ENCODE measurements around the gene ADCY5.

Gene ADCY5

DNA sequence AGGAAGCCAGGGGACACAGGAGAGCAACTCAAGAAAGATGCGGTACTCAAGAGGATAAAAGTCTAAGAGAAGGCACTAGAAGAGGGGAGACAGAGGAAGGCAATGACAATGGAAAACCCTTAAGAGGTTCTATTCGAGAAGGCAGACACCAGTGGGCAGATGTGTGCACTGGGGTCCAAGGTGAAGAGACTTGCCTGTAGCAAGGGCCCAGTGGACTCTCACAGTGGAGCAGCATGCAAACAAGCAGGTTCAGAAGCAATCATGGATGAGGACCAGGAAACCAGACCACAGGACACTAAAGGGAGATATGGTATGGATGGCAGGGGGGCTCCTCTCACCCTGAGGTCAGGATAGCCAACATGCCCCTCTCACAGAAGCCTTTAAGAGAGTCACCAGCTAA lies 2.7 kb downstream of the ADCY5 start:
- POLR2A ChIA-PET: no interaction called here

DNA sequence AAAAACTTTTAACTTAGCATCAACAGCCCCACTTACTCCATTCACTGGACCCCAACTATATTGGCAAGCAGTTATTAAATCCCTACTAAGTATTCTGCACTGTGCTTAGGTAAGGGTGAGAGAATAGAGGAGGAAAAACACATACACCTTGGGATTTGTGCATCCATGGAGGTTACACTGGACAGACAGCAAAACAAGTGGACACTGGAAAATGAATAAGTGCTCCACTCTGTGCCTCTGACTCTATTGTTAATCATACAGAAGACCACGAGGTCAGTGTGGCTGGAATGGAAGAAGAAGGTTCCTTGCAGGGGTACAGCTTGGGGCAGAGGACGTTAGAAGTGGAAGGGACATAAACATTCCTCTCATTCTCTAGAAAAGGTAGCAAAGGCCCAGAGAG lies 3.2 kb downstream of the ADCY5 start:
- POLR2A ChIA-PET: no interaction called here
- Histone ChIP-seq H3K27ac (ENCODE audit: extremely low read depth, low read depth, low read length) (no peak overlapping the region), H3K4me1 (ENCODE audit: control insufficient read depth, insufficient read depth, low read length) (no peaks in the 10 kb centered on the region; the same call in 1 of the 2 replicates), H3K4me3 (ENCODE audit: low read depth, low read length) (no peak overlapping the region), H3K9me3 (ENCODE audit: control insufficient read depth, insufficient read depth, low read depth, low read length) (no peaks in the 10 kb centered on the region), H3K36me3 (ENCODE audit: control insufficient read depth in 2 of 2, insufficient read depth in 1 of 2, low read length in 2 of 2) (no peaks in the 10 kb centered on the region)
- CTCF ChIA-PET: interaction anchor here (0.7 to 2.8 kb wide), 5 partner anchors 12 to 196 kb away, joined by 3 to 13 read pairs (median 3); no protein-coding TSS in a partner anchor
- no peak for TF ChIP-seq ZFP37 (tag by site-specific recombination; IDR thresholded peaks at IDR 0.05)
- no peak for TF ChIP-seq ZNF132 (tag by site-specific recombination; IDR thresholded peaks at IDR 0.05; ENCODE audit: borderline replicate concordance)

More for the DNA sequence above, 2.7 kb downstream of the ADCY5 start:
- CTCF ChIA-PET: interaction anchor here (1.3 to 3.1 kb wide), 3 partner anchors 8 to 43 kb away, joined by 4 to 13 read pairs (median 13); no protein-coding TSS in a partner anchor
- Histone ChIP-seq H3K9me3 (ENCODE audit: control insufficient read depth, insufficient read depth, low read depth, low read length) (no peaks in the 10 kb centered on the region), H3K36me3 (ENCODE audit: control insufficient read depth in 2 of 2, insufficient read depth in 1 of 2, low read length in 2 of 2) (no peaks in the 10 kb centered on the region), H3K4me1 (ENCODE audit: control insufficient read depth, insufficient read depth, low read length) (no peaks in the 10 kb centered on the region; the same call in 1 of the 2 replicates), H3K4me3 (ENCODE audit: low read depth, low read length) (no peak overlapping the region), H3K27ac (ENCODE audit: extremely low read depth, low read depth, low read length) (no peak overlapping the region)
- no peak for TF ChIP-seq ZNF23 (tag by site-specific recombination; IDR thresholded peaks at IDR 0.05; ENCODE audit: borderline replicate concordance)
- TF ChIP-seq, protein P1, sequence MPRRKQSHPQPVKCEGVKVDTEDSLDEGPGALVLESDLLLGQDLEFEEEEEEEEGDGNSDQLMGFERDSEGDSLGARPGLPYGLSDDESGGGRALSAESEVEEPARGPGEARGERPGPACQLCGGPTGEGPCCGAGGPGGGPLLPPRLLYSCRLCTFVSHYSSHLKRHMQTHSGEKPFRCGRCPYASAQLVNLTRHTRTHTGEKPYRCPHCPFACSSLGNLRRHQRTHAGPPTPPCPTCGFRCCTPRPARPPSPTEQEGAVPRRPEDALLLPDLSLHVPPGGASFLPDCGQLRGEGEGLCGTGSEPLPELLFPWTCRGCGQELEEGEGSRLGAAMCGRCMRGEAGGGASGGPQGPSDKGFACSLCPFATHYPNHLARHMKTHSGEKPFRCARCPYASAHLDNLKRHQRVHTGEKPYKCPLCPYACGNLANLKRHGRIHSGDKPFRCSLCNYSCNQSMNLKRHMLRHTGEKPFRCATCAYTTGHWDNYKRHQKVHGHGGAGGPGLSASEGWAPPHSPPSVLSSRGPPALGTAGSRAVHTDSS (tag by site-specific recombination; IDR thresholded peaks at IDR 0.05): no peak

DNA sequence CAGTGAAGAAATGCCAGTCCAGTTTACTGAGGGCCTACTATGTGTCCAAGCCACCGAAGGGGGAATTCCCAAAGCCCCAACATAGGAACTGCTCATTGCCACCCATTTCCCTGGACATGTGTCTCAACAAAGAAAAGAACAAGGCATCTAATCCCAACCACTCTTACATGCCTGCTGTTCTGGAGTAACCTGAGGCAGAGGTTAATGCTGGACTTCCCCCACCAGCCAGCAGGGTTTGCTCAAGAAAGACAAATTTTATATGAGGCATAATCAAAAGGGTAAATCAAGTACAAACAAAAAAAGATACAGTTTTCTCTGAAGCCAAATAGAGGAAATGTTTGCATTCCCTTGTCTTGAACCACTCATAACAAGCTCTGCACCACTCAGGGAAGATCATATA lies 4.1 kb downstream of the ADCY5 start:
- Histone ChIP-seq H3K27ac (ENCODE audit: extremely low read depth, low read depth, low read length) (no peak overlapping the region), H3K9me3 (ENCODE audit: control insufficient read depth, insufficient read depth, low read depth, low read length) (no peaks in the 10 kb centered on the region), H3K36me3 (ENCODE audit: control insufficient read depth in 2 of 2, insufficient read depth in 1 of 2, low read length in 2 of 2) (no peaks in the 10 kb centered on the region), H3K4me1 (ENCODE audit: control insufficient read depth, insufficient read depth, low read length) (no peaks in the 10 kb centered on the region; the same call in 1 of the 2 replicates), H3K4me3 (ENCODE audit: low read depth, low read length) (no peak overlapping the region)
- TF ChIP-seq ZNF837 (tag by site-specific recombination; IDR thresholded peaks at IDR 0.05) (no peak), ZNF174 (tag by site-specific recombination; IDR thresholded peaks at IDR 0.05) (no peak), ZNF521 (tag by site-specific recombination; IDR thresholded peaks at IDR 0.05) (no peak), GLIS2 (tag by site-specific recombination; IDR thresholded peaks at IDR 0.05) (no peak), KLF7 (tag by site-specific recombination; IDR thresholded peaks at IDR 0.05; ENCODE audit: borderline replicate concordance) (no peak), ZNF585B (tag by site-specific recombination; IDR thresholded peaks at IDR 0.05) (no peak), ZXDB (tag by site-specific recombination; IDR thresholded peaks at IDR 0.05) (no peak), BCL11B (tag by site-specific recombination; IDR thresholded peaks at IDR 0.05; ENCODE audit: low read depth) (no peak), KLF9 (tag by site-specific recombination; IDR thresholded peaks at IDR 0.05; ENCODE audit: low read depth) (no peak), ZNF416 (tag by site-specific recombination; IDR thresholded peaks at IDR 0.05) (no peak)
- TF ChIP-seq, protein P2, sequence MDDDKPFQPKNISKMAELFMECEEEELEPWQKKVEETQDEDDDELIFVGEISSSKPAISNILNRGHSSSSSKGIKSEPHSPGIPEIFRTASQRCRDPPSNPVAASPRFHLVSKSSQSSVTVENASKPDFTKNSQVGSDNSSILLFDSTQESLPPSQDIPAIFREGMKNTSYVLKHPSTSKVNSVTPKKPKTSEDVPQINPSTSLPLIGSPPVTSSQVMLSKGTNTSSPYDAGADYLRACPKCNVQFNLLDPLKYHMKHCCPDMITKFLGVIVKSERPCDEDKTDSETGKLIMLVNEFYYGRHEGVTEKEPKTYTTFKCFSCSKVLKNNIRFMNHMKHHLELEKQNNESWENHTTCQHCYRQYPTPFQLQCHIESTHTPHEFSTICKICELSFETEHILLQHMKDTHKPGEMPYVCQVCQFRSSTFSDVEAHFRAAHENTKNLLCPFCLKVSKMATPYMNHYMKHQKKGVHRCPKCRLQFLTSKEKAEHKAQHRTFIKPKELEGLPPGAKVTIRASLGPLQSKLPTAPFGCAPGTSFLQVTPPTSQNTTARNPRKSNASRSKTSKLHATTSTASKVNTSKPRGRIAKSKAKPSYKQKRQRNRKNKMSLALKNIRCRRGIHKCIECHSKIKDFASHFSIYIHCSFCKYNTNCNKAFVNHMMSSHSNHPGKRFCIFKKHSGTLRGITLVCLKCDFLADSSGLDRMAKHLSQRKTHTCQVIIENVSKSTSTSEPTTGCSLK (tag by site-specific recombination; IDR thresholded peaks at IDR 0.05): no peak
- TF ChIP-seq, protein P3, sequence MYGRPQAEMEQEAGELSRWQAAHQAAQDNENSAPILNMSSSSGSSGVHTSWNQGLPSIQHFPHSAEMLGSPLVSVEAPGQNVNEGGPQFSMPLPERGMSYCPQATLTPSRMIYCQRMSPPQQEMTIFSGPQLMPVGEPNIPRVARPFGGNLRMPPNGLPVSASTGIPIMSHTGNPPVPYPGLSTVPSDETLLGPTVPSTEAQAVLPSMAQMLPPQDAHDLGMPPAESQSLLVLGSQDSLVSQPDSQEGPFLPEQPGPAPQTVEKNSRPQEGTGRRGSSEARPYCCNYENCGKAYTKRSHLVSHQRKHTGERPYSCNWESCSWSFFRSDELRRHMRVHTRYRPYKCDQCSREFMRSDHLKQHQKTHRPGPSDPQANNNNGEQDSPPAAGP (tag by site-specific recombination; IDR thresholded peaks at IDR 0.05): no peak
- ChIA-PET CTCF (interaction anchor here (0.9 kb wide), 1 partner anchor 13 kb away, joined by 3 read pairs; no protein-coding TSS in a partner anchor), POLR2A (no interaction called here)
